ENCODE measurements around the gene HYLS1.
"Not testable (repeated sequence)": the region's sequence is repeated elsewhere in the genome, so short reads cannot be mapped to it uniquely, and the experiment has no call there.

HYLS1 gene

DNA sequence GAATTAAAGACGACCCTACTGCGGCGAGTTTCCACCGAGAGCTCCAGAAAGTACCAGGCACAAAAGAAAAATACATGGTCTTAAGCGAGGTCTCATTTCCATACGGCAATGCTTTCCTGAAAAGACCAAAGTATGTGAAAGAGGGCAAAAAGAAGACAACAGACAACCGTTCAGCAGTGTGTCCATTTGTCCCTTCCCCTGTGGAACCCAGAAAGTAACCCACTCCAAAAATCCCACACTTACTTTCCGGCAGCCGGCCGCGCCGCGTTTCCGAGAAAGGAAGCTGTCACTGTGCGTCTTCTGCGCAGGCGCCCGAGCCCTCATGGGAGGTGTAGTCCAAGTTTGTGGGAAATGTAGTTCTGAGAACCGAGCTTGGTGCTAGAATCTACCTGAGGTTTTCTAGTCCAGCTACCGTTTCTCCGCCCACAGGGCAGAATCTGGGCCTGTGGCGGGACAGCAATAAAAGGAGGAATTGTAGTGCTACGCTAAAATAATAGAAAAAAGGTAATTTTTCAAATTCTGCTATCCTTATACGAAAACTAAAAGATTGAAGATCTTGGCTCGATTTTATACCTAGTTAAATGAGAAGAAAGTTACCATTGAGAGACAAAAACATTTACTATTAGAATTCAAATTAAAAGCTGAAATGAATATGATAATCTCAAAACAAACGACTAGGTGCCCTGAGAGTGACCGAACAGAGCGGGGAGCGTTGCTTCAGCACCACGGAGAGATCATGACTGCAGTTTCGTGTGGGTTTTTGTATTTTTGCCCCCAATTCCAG is 15.7 kb downstream of the HYLS1 start, which contains the start of gene PUS3:
TSS of gene PUS3 (minus strand) at position 280 of the 784 bp plus-strand sequence. CDS start 6,922 bp downstream, outside the sequence.
- DNase-seq, result peak; percentile 91
- ATAC-seq, result peak; percentile 87

DNA sequence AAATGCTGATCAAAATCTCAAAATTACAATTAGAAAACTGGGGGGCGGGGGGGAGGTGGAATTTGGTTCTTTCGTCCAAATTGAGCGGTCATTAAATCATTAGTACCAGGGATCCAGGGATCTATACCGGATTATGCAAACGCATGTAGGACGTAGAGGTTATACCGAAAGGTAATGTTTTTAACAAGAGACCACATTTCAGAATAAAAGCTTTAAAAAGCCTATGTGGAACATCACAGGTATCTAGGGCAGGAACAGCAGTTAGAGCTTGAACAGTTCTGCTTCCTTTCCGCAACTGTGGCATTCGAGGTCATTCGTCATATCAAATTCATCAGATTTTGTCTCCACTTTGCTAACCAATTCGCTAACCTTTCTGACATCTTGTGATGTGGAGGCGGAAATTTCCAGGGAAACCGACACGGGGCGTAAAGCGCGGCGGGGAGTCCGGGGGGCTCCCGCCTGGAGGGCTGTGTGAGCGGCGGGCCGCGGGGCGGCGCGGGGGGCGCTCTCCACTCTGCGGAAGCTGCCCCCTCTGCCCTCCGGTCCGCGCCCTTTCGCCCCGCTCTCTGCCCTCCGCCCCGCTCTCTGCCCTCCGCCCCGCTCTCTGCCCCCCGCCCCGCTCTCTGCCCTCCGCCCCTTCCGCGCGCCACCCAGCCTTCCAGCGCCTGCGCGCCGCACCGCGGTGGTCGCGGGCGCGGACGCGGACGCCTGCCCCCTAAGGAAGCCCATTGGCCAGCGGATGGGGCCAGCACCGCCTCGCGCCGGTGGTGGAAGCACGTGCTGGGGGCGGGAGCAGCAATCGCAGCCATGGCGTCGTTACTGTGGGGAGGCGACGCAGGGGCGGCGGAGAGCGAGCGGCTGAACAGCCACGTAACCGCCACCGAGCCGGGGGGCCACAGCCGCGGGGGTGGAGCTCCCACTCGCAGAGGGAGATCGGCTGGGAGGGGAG is 16.5 kb downstream of the HYLS1 start, which contains the start of gene DDX25:
TSS of gene DDX25 (plus strand) at position 798 of the 949 bp plus-strand sequence. CDS start at position 808, 10 bp downstream.
- DNase-seq, result peak; percentile 41
- ATAC-seq, result peak; percentile 48

DNA sequence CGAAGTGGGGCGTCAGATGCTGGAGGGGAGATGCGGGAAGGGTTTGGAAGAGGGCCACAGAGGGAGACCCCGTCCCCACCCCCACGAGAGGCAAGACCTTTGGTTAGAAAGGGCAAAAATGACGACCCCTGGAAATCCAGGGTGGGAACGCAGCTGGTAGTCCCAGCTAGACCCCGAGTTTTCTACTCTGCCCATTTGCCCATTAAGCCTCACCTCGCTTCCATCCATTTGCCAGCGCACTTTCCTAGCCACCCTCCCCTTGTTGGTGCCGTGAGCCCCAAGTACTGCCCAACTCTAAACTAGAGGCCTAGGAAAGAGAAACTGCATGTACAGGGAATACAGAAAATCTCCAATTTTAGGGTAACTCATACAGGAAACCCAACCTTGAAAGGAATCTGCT is 17.2 kb downstream of the HYLS1 start:
- ATAC-seq, result no peak
- DNase-seq, result no peak

DNA sequence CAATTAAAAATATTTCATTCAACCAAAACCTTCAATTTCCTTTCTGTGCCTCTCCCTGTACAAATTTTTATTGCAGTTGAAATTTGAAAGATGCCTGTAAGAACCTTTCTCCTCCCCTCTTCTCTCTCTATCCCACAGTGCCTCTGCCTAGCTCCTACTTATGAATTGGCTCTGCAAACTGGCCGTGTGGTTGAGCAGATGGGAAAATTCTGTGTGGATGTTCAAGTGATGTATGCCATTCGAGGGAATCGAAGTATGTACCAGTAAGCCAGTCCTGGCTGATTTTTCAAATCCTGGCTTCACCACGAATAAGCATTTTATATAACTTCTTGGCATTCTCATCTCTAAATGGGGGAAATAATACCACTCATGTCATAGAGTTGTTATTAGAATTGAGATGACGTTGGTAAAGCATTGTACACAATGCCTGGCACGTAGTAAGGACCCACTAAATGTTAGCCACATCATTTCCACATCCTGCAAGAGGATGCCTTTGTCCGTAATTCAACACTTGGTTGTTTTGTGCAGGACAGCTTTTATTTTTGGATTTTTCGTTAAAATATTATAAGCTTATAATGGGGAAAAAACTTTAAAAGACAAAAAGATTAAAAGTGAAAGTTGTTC is 22.9 kb downstream of the HYLS1 start:
- no peak for ATAC-seq
- no peak for DNase-seq

DNA sequence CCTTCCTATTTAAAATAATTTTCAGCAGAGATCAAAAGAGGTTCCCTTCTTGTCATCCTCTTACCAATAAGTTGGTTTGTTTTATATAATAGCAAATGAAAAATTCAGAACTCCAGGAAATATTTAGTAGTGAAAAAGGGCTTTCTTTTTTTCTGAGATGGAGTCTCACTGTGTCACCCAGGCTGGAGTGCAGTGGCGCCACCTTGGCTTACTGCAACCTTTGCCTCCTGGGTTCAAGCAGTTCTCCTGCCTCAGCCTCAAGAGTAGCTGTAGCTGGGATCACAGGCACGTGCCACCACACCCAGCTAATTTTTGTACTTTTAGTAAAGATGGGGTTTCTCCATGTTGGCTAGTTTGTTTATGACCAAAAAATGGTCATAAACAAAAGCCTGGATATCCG is 27.1 kb downstream of the HYLS1 start:
- DNase-seq, ATAC-seq: not testable (repeated sequence)

DNA sequence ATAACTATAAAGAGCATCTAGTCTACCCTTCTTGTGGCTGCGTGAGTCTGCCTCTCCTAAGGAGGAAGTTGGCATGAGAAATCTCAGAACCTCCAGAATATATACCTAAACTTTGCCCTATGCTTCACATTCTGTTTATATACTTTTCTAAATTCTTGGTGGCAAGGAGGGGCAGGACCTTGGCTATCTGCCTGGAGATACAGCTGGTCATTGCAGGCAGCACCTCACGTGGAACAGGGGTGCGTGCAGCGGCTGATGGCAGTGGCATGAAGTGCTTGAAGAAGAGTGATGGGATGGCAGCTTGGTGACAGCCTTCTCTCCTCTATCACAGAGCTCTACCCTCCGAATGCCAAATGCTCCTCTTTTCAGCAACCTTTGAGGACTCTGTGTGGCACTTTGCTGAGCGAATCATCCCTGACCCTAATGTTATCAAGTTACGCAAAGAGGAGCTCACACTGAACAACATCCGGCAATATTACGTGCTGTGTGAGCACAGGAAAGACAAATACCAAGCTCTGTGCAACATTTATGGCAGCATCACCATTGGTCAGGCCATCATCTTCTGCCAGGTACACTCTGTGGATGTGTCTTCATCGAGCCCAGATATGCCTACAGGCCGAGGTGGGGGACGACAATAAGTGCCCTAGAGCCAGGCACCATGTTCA is 29.3 kb downstream of the HYLS1 start:
- no peak for ATAC-seq

DNA sequence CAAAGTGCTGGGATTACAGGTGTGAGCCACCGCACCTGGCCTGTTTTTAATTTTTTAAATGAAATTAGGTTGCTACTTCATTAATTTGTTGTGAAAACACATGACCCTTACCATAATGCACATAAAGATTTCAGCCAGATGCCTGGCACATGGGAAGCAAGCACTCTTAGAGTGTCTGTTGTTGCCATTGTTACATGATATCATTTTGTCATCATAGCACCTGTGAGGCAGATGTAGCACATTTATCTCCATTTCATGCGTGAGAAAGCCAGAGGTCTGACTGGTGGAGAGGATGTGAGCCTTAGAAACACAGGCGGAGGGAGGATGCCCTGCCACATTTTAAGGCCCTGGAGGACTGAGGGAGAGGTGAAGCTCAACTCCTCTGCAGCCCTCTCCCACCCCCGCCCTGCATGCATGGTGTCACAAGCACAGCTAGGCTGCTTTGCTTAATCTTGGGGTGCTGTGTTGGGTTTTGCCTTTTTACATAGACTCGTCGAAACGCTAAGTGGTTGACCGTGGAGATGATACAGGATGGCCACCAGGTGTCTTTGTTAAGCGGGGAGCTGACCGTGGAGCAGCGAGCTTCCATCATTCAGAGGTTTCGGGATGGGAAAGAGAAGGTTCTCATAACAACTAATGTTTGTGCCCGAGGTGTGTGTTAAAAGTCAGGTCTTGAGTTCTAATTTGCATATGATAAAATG is 30.8 kb downstream of the HYLS1 start:
- ATAC-seq, result no peak
- DNase-seq, result no peak

More for the DNA sequence above, 29.3 kb downstream of the HYLS1 start:
- no peak for DNase-seq

DNA sequence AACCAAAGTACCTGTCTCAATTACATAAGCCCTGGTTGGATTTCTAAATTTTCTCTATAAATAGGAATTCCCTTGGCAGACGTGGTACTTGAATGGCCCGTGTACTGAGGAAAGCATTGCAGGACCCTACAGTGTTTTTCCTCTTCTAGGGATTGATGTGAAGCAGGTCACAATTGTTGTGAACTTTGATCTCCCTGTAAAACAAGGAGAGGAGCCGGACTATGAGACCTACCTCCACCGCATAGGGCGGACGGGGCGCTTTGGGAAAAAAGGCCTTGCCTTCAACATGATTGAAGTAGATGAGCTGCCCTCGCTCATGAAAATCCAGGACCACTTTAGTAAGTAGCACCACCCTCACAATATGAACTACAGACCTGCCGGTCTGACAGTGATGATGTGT is 33.6 kb downstream of the HYLS1 start:
- no peak for ATAC-seq
- no peak for DNase-seq

DNA sequence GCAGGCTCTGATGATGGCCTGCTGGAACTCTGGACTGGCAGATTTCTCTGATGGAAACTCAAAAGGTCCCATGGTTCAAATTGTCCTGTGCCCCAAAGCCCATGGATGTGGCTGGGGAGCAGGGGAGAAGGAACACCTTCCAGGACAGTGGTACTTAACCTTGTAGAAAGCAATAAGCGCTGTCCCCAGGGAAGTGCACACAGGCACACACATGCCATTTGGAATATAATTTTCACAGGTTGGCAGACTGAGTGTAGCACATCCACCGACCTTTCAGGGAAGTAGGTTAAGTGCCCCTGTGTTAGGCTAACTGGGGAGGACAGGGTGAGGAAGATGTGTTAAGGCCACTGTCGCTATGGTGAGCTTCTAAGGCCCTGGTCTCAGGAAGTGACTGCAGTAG is 34.7 kb downstream of the HYLS1 start:
- ATAC-seq (no peak), DNase-seq (no peak)

DNA sequence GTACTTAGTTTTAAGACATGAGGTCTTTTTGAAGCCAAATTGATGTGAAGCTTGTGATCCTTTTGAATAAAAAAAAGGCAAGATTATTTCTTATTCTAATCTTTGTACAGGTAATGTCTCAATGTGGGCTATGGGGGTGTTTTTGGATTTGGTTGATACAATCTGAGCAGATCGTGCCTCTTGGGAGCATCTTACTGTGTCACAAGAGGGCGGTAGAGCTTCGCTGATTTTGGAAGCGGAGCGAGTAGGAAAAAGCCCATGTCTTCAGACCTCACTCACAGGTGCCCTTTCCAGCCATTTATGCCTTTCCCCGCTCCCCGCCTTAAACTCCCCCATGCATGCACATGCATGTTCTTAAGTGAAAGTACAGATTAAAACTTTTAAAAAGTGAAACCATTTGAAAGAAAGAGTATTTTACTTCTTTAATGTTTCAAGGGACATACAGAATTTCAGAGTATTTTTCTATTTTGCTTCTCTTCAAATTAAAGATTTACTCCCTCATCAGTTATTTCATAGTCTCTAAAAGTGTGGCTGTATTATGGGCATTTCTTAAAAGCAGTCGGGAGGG is 35.6 kb downstream of the HYLS1 start:
- ATAC-seq (peak; percentile 74), DNase-seq (peak; percentile 57)

DNA sequence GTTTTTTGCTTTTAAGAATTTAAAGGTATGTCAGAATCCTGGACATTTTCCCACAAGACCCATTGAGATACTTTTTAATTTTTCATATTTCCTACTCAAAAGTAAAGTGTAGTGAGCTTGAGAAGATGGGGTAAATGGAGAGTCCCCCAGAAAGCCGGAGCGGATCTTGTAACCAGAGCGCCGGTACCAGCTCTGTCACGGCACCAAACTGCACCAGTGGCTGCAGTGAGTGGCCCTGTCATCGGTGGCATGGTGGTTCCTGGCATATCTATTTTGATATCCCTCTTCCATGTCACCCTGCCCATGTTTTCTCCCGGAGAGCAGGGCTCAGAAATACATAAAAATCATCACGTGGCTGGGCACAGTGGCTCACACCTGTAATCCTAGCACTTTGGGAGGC is 36.2 kb downstream of the HYLS1 start:
- no peak for DNase-seq
- no peak for ATAC-seq

DNA sequence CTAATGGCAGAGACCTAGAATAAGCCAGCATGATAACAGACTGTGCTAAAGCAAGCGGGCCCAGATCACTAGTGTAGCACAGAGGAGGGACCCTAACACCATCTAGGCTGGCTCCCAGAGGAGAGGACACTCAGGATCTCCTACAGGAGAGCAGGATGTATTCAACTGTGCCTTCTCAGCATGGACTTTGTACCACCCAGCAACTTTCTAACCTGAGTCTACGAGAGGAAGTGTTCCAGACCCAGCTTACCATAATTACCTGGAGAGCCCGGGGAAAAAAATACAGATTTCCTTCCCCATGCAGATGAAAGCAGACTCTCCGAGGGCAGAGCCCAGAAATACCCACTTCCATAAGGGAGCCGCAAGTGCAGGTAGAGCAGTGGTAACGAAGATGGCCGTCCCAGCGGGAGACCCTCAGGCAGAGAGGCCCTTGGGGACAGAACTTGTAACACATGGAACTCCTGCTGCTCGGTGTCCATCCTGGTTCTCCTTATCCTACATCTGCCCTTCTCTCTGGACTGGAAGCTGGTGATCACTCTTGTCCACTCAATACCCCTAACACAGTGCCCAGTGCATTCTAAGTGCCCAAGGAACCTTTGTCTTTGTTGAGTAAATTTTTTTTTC is 37.0 kb downstream of the HYLS1 start:
- DNase-seq, result no peak
- ATAC-seq, result no peak

DNA sequence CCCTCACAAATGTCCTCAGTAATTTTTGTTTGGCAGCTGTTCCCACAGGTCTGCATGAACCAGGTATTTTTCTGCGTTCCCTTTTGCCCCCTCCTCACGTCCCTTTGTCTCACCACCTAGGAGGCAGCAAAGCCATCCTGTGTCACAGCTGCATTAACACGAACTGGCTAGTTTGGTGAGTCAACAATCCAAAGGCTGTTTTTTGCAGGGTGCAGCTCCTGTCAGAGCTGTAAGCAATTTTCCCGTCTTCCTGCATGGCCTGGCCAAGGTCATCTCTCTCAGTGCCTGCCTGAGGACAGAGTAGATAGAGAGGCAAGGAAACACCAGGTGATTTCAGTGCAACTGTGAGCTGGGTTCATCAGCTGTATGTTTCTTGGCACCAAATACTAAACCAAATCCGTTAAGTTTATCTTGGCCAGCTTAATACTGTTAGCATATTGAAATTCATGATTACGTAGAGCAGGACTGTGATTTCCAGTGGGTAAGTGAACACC is 37.8 kb downstream of the HYLS1 start:
- DNase-seq (no peak), ATAC-seq (no peak)

DNA sequence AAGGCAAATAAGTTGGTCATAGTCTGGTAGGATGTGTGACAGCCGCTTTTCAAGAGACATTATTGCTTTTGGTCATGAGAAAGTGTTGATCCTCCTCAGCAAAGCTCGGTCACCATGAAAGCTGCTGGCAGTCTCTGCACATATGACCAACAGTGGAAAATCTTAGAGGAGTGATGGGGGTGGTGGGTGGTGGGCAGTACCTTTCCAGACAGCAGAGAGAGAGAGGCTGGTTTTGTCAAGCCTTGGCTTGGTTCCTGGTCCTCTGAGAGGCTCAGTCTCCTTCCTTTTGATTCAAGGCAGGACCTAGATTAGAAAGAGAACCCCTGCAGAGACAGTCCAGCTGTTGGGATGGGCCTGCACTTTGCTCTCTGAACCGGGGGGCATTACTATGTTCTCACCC is 38.3 kb downstream of the HYLS1 start:
- no peak for DNase-seq
- no peak for ATAC-seq

DNA sequence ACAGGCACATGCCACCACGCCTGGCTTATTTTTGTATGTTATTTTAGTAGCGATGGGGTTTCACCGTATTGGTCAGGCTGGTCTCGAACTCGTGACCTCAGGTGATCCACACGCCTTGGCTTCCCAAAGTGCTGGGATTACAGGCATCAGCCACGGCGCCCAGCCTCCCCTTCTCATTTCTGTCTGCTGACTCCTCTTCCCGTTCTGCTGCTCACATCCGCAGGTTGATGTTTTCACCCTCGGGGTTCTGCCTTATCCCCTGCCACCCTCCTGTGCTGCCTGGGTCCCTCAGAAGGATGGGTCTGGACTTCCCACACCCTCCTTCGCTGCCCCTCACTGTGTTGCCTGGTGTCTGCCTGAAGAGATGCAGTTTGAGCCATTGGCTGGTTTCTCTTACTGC is 39.2 kb downstream of the HYLS1 start:
- ATAC-seq (no peak), DNase-seq (no peak)

DNA sequence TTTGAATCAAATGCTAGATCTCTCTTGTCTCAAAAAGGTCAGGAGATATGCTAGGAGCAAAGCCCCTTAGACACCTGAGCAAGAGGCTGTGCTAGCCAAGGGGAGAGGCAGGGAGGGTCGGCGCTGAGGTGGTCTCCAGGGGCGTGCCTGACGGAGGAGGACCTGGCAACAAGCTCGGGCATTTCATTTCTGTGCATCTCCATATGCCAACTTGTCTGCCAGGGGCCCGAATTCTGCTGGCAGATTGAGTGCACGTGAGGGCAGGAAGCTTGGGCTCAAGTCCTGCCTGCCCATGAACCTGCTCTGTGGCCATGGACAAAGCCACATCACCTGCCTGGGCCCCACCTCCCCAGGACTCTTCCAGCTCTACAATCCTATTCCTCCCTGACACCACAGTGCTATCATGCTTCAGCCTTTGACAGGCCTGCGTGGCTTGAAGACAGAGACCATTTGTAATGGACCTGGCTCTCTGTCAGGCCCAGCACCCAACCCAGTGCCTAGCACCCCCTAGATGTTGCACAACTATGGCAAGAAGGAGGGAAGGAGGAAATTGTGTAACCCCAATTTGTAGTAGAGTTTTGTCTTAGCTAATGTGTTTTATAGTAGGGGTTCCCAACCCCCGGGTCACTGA is 42.1 kb downstream of the HYLS1 start:
- ATAC-seq (no peak), DNase-seq (no peak)

DNA sequence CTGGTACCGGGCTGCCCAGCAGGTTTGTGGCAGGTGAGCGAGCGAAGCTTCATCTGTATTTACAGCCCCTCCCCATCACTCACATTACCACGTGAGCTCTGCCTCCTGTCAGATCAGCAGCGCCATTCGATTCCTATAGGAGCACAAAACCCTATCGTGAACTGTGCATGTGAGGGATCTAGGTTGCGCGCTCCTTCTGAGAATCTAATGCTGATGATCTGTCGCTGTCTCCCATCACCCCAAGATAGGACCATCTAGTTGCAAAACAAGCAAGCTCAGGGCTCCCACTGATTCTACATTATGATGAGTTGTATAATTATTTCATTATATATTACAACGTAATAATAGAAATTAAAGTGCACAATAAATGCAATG is 42.6 kb downstream of the HYLS1 start:
- no peak for DNase-seq
- ATAC-seq, result no peak

DNA sequence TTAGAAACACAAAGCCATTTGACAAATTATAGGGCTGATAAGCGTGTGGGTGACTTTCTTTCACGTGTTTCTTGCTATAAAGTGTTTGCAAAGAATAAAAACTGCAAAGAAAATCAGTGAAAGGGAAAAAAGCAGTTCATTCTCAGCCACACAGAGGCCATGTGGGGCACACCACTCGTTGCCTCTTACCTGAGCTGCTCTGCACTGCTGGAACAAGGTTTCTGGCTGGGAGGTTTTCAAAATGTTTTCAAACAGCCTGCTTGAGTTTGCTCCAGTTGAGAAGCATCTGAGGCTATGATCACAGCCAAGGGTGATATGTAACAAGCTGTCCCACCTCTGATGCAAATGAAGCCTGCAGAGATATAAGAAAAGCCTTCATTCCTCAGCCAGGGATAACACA is 43.6 kb downstream of the HYLS1 start:
- ATAC-seq, result no peak
- DNase-seq, result no peak

DNA sequence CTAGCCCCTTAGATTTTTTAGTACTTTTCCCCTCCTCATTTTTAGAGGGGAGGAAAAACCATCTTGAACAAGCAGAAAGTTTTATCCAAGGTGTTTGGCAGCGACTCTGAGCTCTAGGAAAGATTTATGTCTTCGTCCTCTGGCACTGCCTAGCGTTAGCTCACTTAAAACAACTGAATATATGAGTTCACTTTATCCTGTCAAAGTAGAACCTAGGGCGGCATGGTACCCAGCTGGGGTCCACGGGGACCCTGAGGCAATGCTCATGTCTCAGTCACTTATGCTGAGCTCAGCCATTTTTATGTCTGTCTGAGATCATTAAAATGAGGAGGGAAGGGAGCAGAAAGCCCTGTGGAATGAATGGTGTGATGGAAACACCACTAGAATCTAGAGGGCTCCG is 44.2 kb downstream of the HYLS1 start:
- DNase-seq (no peak), ATAC-seq (no peak)

DNA sequence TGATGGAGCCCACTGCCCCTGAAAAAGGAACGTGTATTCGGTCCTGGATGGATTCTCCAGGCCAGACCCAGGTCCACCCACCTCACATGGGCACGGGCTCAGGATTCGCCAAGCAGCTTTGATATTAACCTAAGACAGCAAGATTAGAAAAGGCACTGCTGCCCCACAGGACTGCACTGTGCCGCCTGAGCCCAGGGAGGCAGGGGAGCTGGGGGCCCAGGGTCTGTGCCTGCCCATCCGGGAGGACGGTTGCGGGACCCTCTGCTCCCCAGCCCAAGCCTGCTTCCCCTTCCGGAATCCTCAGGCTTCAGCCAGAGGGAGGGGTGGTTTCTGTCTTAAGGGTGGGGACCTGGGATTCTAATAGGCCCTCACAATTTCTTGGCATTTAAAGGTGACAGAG is 44.8 kb downstream of the HYLS1 start:
- DNase-seq (no peak), ATAC-seq (no peak)

All from stimulated activated naive CD8-positive, alpha-beta T cell treated with anti-CD3 and anti-CD28 coated beads, Interleukin-15, Interleukin-2, amounts not matched to agents 100 U/mL and 50 U/mL, for 24 hours (primary cell).